Suprapubic skin (tissue), 3 donors: ENCODE results near the gene ANK3.

Source experiments
- POLR2AphosphoS5 ChIP-seq, 3 donors: sonication (generic); formaldehyde crosslinking; IDR thresholded peaks; one replicate each; pipeline ENCODE4 v1.6.1; 2017; ENCODE audit warnings: antibody characterized with exemption in 3 of 3
- TF ChIP-seq, protein P1 (sequence below), 2 donors: fragments of 200-600 bp in 1 of 2; fragments of 450-650 bp in 1 of 2; sonication (generic) in 1 of 2; IDR thresholded peaks; one replicate each; pipeline ENCODE4 v1.5.1; 2016 to 2019; ENCODE audit warnings: antibody characterized with exemption in 2 of 2, mild to moderate bottlenecking in 1 of 2, moderate library complexity in 1 of 2

DNA sequence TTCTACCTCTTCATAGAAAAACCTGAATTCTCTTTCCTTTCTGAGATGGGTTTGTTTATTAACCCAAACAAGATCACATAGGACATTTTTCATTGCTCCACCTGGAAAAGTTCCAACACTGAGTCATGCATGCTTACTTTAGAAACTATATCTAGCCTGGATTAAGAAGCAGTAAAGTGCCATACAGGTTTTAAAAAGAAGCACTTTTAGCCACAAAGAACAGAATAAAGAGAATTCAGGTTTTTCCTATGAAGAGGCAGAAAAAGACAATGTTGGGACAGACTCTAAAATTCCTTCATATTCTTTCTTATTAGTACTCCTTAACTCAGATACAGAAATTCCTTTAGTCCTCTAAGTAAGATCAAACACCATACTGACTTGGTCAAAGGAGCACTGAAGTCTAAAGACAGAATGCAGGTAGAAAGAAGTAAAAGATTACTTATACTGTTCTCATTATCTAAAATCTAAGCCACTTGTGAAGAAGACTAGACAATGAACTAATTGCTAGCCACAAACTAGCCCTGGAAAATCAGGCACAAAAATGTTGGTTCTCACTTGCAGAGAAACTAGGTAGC is 241.3 kb downstream of the ANK3 start:
- no peak for TF ChIP-seq POLR2AphosphoS5 (IDR thresholded peaks at IDR 0.05)
- TF ChIP-seq, protein P1, sequence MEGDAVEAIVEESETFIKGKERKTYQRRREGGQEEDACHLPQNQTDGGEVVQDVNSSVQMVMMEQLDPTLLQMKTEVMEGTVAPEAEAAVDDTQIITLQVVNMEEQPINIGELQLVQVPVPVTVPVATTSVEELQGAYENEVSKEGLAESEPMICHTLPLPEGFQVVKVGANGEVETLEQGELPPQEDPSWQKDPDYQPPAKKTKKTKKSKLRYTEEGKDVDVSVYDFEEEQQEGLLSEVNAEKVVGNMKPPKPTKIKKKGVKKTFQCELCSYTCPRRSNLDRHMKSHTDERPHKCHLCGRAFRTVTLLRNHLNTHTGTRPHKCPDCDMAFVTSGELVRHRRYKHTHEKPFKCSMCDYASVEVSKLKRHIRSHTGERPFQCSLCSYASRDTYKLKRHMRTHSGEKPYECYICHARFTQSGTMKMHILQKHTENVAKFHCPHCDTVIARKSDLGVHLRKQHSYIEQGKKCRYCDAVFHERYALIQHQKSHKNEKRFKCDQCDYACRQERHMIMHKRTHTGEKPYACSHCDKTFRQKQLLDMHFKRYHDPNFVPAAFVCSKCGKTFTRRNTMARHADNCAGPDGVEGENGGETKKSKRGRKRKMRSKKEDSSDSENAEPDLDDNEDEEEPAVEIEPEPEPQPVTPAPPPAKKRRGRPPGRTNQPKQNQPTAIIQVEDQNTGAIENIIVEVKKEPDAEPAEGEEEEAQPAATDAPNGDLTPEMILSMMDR (IDR thresholded peaks at IDR 0.05): no peak
